ENCODE results near the gene KIF3A. TPM values are rescaled to one million over a fixed set of nuclear protein-coding genes. Genes with fewer than 3 reads are reported as not detected.
A peak's percentile ranks its signal among the peaks of the same experiment; 100 is the strongest.

Gene KIF3A
- total RNA-seq, 4 donors from 2014 or later = 5.9 to 203 (median 19.5) TPM

DNA sequence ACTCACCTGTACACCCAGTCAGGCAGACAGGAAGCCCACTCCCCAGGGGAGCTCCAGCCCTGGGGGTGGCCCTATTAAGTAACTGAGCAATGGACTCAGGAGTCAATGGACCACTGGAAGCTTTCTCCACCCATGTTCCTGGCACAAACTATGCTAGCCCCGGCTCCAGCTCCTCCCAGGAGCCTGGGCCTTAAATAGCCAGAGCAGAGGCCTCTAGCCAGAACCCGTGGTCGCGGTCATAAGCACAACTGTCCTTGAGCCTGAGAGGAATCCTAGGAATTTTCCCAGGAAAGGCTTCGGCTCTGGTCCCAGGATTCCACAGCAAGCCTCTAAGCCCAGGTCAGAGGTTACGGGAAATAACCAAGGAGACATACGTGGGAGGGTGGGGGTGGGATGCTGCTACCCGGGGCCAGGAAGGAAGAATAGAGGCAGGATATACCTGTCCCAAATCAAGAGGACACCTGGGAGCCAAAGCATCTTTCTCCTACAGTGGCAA, 34.2 kb upstream of the KIF3A start:
- TF ChIP-seq POLR2A (IDR thresholded peaks at IDR 0.05) = no peak
- TF ChIP-seq, protein P1, sequence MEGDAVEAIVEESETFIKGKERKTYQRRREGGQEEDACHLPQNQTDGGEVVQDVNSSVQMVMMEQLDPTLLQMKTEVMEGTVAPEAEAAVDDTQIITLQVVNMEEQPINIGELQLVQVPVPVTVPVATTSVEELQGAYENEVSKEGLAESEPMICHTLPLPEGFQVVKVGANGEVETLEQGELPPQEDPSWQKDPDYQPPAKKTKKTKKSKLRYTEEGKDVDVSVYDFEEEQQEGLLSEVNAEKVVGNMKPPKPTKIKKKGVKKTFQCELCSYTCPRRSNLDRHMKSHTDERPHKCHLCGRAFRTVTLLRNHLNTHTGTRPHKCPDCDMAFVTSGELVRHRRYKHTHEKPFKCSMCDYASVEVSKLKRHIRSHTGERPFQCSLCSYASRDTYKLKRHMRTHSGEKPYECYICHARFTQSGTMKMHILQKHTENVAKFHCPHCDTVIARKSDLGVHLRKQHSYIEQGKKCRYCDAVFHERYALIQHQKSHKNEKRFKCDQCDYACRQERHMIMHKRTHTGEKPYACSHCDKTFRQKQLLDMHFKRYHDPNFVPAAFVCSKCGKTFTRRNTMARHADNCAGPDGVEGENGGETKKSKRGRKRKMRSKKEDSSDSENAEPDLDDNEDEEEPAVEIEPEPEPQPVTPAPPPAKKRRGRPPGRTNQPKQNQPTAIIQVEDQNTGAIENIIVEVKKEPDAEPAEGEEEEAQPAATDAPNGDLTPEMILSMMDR (IDR thresholded peaks at IDR 0.05) = no peak
- no peaks in the 10 kb centered on the region for H3K36me3 ChIP-seq
- DNase-seq = peak; percentile 37 to 38
- peak overlapping the region; percentile 21 to 49 for H3K27ac ChIP-seq
- no peak overlapping the region for H3K4me3 ChIP-seq
- peaks cover 0 to 3% of the 10 kb centered on the region in 2 donors for H3K4me1 ChIP-seq
- H3K27me3 ChIP-seq = no peaks in the 10 kb centered on the region
- intact Hi-C loops (cut with DNase I; ENCODE audit: low total_unique reads) = no loop called here
- no peaks in the 10 kb centered on the region for H3K9me3 ChIP-seq

DNA sequence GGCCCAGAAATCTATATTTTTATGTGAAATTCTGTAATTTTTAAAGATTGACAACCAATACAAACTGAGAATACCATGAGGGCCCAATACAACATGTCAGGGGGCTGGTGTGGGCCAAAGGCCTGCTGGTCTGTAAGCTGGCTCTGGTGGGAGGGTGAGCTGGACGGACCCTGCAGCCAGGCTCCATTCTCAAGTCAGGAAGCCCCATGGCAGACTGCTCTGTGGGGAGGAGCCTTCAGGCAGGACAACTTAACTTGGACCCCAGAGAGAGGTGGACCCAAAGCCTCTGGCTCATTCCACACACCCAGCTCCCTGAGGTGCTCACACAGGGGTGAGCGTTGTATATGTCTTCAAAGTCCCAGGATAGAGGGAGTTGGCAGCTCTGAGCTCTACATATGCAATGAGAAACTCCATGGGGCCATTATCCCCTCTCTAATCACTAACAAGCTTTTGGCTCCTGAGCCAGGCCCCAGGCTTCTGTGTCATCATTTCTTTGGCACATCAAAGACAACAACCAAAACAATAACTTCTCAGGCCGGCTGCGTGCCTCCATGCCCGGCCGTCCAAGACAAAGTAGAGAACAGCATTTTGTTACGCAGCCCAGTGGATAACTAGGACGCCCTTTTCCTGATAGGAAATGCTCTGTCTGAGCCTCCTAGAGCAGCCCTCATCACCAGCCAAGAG, 33.3 kb upstream of the KIF3A start:
- no peak for DNase-seq
- no peaks in the 10 kb centered on the region for H3K9me3 ChIP-seq
- no peak for TF ChIP-seq POLR2A (IDR thresholded peaks at IDR 0.05)
- TF ChIP-seq, protein P1 (IDR thresholded peaks at IDR 0.05) = no peak
- H3K36me3 ChIP-seq = no peaks in the 10 kb centered on the region
- intact Hi-C loops (cut with DNase I; ENCODE audit: low total_unique reads) = no loop called here
- H3K4me3 ChIP-seq = no peak overlapping the region
- H3K4me1 ChIP-seq = no peaks in the 10 kb centered on the region
- H3K27me3 ChIP-seq = no peaks in the 10 kb centered on the region
- peak overlapping the region in 1 of 2 donors; percentile 16 for H3K27ac ChIP-seq

DNA sequence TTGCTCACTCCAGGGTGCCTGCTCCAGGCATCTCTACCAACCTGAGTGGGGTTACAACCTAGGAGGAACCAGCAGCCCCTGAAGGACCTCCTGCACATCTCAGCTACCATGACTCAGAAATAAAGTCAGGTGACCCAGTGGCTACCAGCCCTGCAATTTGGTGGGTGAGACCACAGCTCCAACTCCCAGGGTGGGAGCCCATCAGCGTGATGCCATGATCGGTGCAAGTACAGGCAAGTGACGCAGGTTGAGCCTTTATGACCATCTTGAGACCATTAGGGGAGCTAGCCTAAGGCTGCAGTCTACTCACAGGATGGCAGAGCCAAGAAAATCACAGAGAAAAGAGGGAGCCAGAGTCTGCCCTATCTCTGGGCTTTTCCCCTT, 31.1 kb upstream of the KIF3A start:
- no peaks in the 10 kb centered on the region for H3K4me1 ChIP-seq
- no peak overlapping the region for H3K4me3 ChIP-seq
- TF ChIP-seq, protein P1 (IDR thresholded peaks at IDR 0.05) = no peak
- no peak for TF ChIP-seq POLR2A (IDR thresholded peaks at IDR 0.05)
- H3K36me3 ChIP-seq = no peaks in the 10 kb centered on the region
- H3K27me3 ChIP-seq = no peaks in the 10 kb centered on the region
- no peak overlapping the region for H3K27ac ChIP-seq
- intact Hi-C loops (cut with DNase I; ENCODE audit: low total_unique reads) = no loop called here
- H3K9me3 ChIP-seq = no peaks in the 10 kb centered on the region
- DNase-seq = no peak

DNA sequence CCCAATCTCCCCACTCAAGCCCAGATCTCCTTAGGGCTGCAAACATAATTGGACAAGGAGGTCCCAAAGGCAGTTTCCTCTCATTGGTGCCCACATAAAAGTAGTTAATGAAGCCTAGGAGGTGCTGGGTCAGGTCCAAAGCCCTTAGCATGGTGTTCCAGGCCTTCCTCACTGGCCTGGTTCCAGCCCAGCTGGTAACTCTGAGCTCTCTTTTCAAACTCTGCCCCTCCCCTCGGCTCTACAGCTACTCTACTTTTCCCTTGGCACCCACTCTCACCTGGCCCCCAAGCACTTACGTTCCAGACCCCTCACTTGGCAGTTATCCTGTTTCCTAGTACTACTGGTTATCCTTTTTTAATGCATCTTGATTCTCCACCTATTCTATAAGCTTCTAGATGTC, 29.8 kb upstream of the KIF3A start:
- no peaks in the 10 kb centered on the region for H3K4me1 ChIP-seq
- no peak for DNase-seq
- intact Hi-C loops (cut with DNase I; ENCODE audit: low total_unique reads) = no loop called here
- H3K36me3 ChIP-seq = no peaks in the 10 kb centered on the region
- H3K27me3 ChIP-seq = no peaks in the 10 kb centered on the region
- H3K4me3 ChIP-seq = no peak overlapping the region
- H3K27ac ChIP-seq = no peak overlapping the region
- TF ChIP-seq POLR2A (IDR thresholded peaks at IDR 0.05) = no peak
- H3K9me3 ChIP-seq = no peaks in the 10 kb centered on the region

DNA sequence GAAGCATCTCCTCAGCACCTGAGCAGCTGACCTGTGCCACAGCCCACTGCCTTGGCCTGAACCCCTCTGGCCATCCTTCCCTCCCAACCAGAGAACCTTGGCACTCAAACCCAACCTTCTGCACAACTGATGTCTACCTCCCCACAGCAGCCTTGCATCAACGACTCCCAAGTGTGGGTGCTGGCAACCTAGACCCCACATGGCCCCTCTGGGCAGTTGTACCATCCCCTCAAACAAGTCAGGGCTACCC, 29.4 kb upstream of the KIF3A start:
- H3K9me3 ChIP-seq = no peaks in the 10 kb centered on the region
- TF ChIP-seq POLR2A (IDR thresholded peaks at IDR 0.05) = no peak
- TF ChIP-seq, protein P1 (IDR thresholded peaks at IDR 0.05) = no peak
- intact Hi-C loops (cut with DNase I; ENCODE audit: low total_unique reads) = no loop called here
- H3K27me3 ChIP-seq = no peaks in the 10 kb centered on the region
- H3K36me3 ChIP-seq = no peaks in the 10 kb centered on the region
- DNase-seq = no peak
- H3K4me3 ChIP-seq = no peak overlapping the region
- H3K4me1 ChIP-seq = no peaks in the 10 kb centered on the region
- no peak overlapping the region for H3K27ac ChIP-seq
